ENCODE results near the gene CCNY. TPM values are rescaled to one million over a fixed set of nuclear protein-coding genes. Genes with fewer than 3 reads are reported as not detected.

The CCNY gene
- total and polyA plus RNA-seq, 2 of the 13 experiments (the other 11 are each of a cell fraction or from before 2014, with no cell fraction given), result 48.2 to 54.7 TPM

- CTCF ChIA-PET (ENCODE audit: low intra/inter-chr PET ratio, low total read pairs), result no interaction called here
- ATAC-seq (no peak), DNase-seq (ENCODE audit: low spot score) (no peak), FAIRE-seq (no peak)
- Histone ChIP-seq H3K4me3 (replicated peaks in 1 of 3; ENCODE audit: insufficient read depth in 1 of 3, low read depth in 2 of 3, low read length in 3 of 3) (no peak overlapping the region), H2AFZ (ENCODE audit: low read length) (no peak overlapping the region), H4K20me1 (ENCODE audit: insufficient read depth, low read length) (0 out of 2 replicates have a peak, but pooled peaks cover 1% of the 10 kb centered on the region), H3K4me2 (ENCODE audit: low read depth, low read length) (no peak overlapping the region), H3K9ac (ENCODE audit: insufficient read depth, low read depth, low read length) (no peak overlapping the region), H3K9me3 (ENCODE audit: low read length) (no peaks in the 10 kb centered on the region), H3K36me3 (replicated peaks in 1 of 2; ENCODE audit: control insufficient read depth in 1 of 2, insufficient read depth in 2 of 2, low read length in 2 of 2) (peaks cover 17 to 46% of the 10 kb centered on the region in 2 experiments), H3K4me1 (ENCODE audit: insufficient read depth, low read length) (peaks cover 18% of the 10 kb centered on the region), H3K27me3 (ENCODE audit: control insufficient read depth in 1 of 2, insufficient read depth in 2 of 2, low read length in 2 of 2) (no peaks in the 10 kb centered on the region), H3K27ac (ENCODE audit: extremely low read length, insufficient read depth, low read length) (no peak overlapping the region), H3K79me2 (ENCODE audit: insufficient read depth, low read length) (no peaks in the 10 kb centered on the region)
- intact Hi-C loops (cut with micrococcal nuclease; ENCODE audit: unreplicated experiment), result no loop called here
- in situ Hi-C loops (cut with HindIII; ENCODE audit: extremely low pct_ligation_motif_present, low pct_unique_long_range_greater_than_20kb), result no loop called here
- no TSS peak for BruUV-seq (replicated peaks)
- WGBS (ENCODE audit: low lambda C conversion rate), result 99% methylated on average over 9 of the region's 10 CpGs
- POLR2A ChIA-PET, result no interaction called here
- TF ChIP-seq RCOR2 (CRISPR knock-in tag; IDR thresholded peaks at IDR 0.05) (no peak), GPN1 (CRISPR knock-in tag; IDR thresholded peaks at IDR 0.05; ENCODE audit: borderline replicate concordance) (no peak), ZNF121 (CRISPR knock-in tag; IDR thresholded peaks at IDR 0.05) (no peak), SNAPC2 (CRISPR knock-in tag; IDR thresholded peaks at IDR 0.05) (no peak), ZNF446 (CRISPR knock-in tag; IDR thresholded peaks at IDR 0.05) (no peak), ZNF776 (CRISPR knock-in tag; IDR thresholded peaks at IDR 0.05) (no peak), NFE2L1 (CRISPR knock-in tag; IDR thresholded peaks at IDR 0.05; ENCODE audit: borderline replicate concordance) (no peak), TBP (CRISPR knock-in tag; IDR thresholded peaks at IDR 0.05) (no peak), FOXP1 (IDR thresholded peaks at IDR 0.05) (no peak), FOXP1 (CRISPR knock-in tag; IDR thresholded peaks at IDR 0.05) (no peak), ZBED4 (CRISPR knock-in tag; IDR thresholded peaks at IDR 0.05; ENCODE audit: borderline replicate concordance) (no peak), TEAD2 (CRISPR knock-in tag; IDR thresholded peaks at IDR 0.05) (no peak), NR2C2 (CRISPR knock-in tag; IDR thresholded peaks at IDR 0.05; ENCODE audit: borderline replicate concordance) (no peak)
- TF ChIP-seq, protein P1, sequence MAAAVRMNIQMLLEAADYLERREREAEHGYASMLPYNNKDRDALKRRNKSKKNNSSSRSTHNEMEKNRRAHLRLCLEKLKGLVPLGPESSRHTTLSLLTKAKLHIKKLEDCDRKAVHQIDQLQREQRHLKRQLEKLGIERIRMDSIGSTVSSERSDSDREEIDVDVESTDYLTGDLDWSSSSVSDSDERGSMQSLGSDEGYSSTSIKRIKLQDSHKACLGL (CRISPR knock-in tag; IDR thresholded peaks at IDR 0.05), result no peak
- TF ChIP-seq, protein P2, sequence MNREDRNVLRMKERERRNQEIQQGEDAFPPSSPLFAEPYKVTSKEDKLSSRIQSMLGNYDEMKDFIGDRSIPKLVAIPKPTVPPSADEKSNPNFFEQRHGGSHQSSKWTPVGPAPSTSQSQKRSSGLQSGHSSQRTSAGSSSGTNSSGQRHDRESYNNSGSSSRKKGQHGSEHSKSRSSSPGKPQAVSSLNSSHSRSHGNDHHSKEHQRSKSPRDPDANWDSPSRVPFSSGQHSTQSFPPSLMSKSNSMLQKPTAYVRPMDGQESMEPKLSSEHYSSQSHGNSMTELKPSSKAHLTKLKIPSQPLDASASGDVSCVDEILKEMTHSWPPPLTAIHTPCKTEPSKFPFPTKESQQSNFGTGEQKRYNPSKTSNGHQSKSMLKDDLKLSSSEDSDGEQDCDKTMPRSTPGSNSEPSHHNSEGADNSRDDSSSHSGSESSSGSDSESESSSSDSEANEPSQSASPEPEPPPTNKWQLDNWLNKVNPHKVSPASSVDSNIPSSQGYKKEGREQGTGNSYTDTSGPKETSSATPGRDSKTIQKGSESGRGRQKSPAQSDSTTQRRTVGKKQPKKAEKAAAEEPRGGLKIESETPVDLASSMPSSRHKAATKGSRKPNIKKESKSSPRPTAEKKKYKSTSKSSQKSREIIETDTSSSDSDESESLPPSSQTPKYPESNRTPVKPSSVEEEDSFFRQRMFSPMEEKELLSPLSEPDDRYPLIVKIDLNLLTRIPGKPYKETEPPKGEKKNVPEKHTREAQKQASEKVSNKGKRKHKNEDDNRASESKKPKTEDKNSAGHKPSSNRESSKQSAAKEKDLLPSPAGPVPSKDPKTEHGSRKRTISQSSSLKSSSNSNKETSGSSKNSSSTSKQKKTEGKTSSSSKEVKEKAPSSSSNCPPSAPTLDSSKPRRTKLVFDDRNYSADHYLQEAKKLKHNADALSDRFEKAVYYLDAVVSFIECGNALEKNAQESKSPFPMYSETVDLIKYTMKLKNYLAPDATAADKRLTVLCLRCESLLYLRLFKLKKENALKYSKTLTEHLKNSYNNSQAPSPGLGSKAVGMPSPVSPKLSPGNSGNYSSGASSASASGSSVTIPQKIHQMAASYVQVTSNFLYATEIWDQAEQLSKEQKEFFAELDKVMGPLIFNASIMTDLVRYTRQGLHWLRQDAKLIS (CRISPR knock-in tag; IDR thresholded peaks at IDR 0.05), result no peak
Observed at GRCh38 chr10:35545079-35545657, 208.9 kb downstream of the CCNY start.

Data from HepG2 (cell line).